ENCODE results near the gene ZFHX3.

DNA sequence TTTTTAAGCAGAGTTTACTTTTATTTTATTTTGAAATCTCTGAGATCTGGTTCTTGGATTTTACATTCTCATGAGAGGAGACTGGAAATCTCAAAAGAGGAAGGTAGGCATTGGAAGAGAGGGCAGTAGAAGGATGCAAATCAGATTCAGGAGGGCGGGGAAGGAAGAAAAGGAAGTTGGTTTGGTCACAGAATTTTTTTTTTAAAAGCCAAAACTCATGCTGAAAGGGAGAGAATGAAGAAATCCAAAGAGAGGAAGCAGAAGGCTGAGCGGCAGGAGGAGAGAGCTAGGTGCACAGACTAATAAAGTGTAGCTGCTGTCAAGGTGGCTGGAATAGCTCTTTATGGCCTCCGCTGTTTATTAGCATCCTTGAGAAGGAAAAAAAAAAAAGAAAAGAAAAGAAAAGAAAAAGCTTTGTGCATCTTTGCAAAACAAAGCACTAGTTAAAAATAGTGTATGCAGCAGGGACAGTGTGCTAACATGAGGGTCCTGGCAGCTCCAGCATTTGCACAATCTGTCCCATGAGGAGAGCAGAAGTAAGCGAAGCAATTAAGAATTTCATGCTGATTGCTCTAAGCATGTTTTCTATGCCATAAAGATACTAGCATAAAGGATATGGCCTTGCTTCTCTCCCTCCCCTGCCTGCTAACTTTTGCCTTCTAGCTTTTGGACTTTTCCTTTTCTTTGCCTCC is 194.2 kb downstream of the ZFHX3 start:
- TF ChIP-seq, protein P1, sequence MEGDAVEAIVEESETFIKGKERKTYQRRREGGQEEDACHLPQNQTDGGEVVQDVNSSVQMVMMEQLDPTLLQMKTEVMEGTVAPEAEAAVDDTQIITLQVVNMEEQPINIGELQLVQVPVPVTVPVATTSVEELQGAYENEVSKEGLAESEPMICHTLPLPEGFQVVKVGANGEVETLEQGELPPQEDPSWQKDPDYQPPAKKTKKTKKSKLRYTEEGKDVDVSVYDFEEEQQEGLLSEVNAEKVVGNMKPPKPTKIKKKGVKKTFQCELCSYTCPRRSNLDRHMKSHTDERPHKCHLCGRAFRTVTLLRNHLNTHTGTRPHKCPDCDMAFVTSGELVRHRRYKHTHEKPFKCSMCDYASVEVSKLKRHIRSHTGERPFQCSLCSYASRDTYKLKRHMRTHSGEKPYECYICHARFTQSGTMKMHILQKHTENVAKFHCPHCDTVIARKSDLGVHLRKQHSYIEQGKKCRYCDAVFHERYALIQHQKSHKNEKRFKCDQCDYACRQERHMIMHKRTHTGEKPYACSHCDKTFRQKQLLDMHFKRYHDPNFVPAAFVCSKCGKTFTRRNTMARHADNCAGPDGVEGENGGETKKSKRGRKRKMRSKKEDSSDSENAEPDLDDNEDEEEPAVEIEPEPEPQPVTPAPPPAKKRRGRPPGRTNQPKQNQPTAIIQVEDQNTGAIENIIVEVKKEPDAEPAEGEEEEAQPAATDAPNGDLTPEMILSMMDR (IDR thresholded peaks at IDR 0.05), result no peak
- no peak for TF ChIP-seq POLR2A (IDR thresholded peaks at IDR 0.05)

Data from uterus (tissue), 2 donors.